ENCODE data around the gene LGALS4. TPM values are rescaled to one million over a fixed set of nuclear protein-coding genes. Genes with fewer than 3 reads are reported as not detected.
"Not testable (repeated sequence)": the region's sequence is repeated elsewhere in the genome, so short reads cannot be mapped to it uniquely, and the experiment has no call there.

Gene LGALS4
- total and polyA plus RNA-seq, 3 experiments from 2014 or later = 0.44 to 1.8 (median 1.2) TPM

- H3K27me3 ChIP-seq (ENCODE audit: insufficient read depth, low read length, poor library complexity, severe bottlenecking); CTCF ChIA-PET; DNase-seq; H3K27me3 Mint-ChIP-seq; H3K36me3 ChIP-seq (ENCODE audit: insufficient read depth, low read length); H3K4me1 Mint-ChIP-seq; H3K9me3 ChIP-seq (ENCODE audit: low read length); H3K27ac Mint-ChIP-seq; H3K27ac ChIP-seq (ENCODE audit: low read depth, low read length); H3K36me3 Mint-ChIP-seq; H3K9me3 Mint-ChIP-seq; H3K4me1 ChIP-seq (ENCODE audit: insufficient read depth, low read length); POLR2A ChIA-PET; H3K4me3 ChIP-seq (ENCODE audit: low read length): not testable (repeated sequence)
- H3K4me3 Mint-ChIP-seq = peak overlapping the region in 1 of 7 donors; percentile 23
Measured at GRCh38 chr19:38807374-38808098, 5.2 kb downstream of the LGALS4 start.

DNA sequence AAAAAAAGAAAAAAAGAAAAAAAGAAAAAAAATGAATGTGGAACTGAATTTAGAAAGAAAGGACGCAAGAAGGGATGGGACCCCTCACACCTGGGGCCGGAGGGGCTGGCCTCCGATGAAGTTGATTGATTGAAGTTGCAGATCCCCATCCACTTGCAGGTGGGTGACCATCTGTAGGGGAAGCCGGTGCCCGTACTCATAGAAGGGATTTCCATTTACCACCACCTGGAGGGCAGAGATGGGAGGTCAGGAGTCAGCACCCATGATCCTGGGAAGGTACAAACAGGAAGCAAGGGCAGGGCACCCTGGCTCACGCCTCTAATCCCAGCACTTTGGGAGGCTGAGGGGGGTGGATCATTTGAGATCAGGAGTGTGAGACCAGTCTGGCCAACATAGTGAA lies 6.4 kb downstream of the LGALS4 start:
- POLR2A ChIA-PET = no interaction called here
- Histone ChIP-seq H3K9me3 (ENCODE audit: low read length) (no peaks in the 10 kb centered on the region), H3K4me3 (ENCODE audit: low read length) (no peak overlapping the region), H3K36me3 (ENCODE audit: insufficient read depth, low read length) (no peaks in the 10 kb centered on the region), H3K27ac (ENCODE audit: low read depth, low read length) (no peak overlapping the region), H3K27me3 (ENCODE audit: insufficient read depth, low read length, poor library complexity, severe bottlenecking) (no peaks in the 10 kb centered on the region), H3K4me1 (ENCODE audit: insufficient read depth, low read length) (peaks cover 3% of the 10 kb centered on the region)
- peaks cover 3 to 7% (median 5%) of the 10 kb centered on the region in 3 donors for H3K4me1 Mint-ChIP-seq
- CTCF ChIA-PET = no interaction called here
- no peak overlapping the region for H3K4me3 Mint-ChIP-seq
- H3K36me3 Mint-ChIP-seq = peaks cover 0 to 6% (median 0%) of the 10 kb centered on the region in 3 donors
- no peaks in the 10 kb centered on the region for H3K9me3 Mint-ChIP-seq
- H3K27ac Mint-ChIP-seq = no peak overlapping the region
- DNase-seq = no peak
- H3K27me3 Mint-ChIP-seq = no peaks in the 10 kb centered on the region

- Mint-ChIP-seq H3K27me3 (no peaks in the 10 kb centered on the region), H3K27ac (peak overlapping the region in 4 of 8 donors; percentile 2 to 82 (median 54)), H3K36me3 (peaks cover 0 to 6% (median 0%) of the 10 kb centered on the region in 3 donors), H3K4me3 (no peak overlapping the region), H3K4me1 (peaks cover 3 to 7% (median 5%) of the 10 kb centered on the region in 3 donors), H3K9me3 (no peaks in the 10 kb centered on the region)
- Histone ChIP-seq H3K4me3 (ENCODE audit: low read length) (no peak overlapping the region), H3K27me3 (ENCODE audit: insufficient read depth, low read length, poor library complexity, severe bottlenecking) (no peaks in the 10 kb centered on the region), H3K4me1 (ENCODE audit: insufficient read depth, low read length) (peaks cover 3% of the 10 kb centered on the region), H3K9me3 (ENCODE audit: low read length) (no peaks in the 10 kb centered on the region), H3K36me3 (ENCODE audit: insufficient read depth, low read length) (no peaks in the 10 kb centered on the region), H3K27ac (ENCODE audit: low read depth, low read length) (no peak overlapping the region)
- POLR2A ChIA-PET = interaction anchor here (0.7 kb wide), 1 partner anchor 97 kb away, joined by 5 read pairs; no protein-coding TSS in a partner anchor
- CTCF ChIA-PET = interaction anchor here (0.6 kb wide), 1 partner anchor 22 kb away, joined by 4 read pairs; no protein-coding TSS in a partner anchor
- no peak for DNase-seq
Measured at GRCh38 chr19:38805180-38805579, 7.6 kb downstream of the LGALS4 start.

DNA sequence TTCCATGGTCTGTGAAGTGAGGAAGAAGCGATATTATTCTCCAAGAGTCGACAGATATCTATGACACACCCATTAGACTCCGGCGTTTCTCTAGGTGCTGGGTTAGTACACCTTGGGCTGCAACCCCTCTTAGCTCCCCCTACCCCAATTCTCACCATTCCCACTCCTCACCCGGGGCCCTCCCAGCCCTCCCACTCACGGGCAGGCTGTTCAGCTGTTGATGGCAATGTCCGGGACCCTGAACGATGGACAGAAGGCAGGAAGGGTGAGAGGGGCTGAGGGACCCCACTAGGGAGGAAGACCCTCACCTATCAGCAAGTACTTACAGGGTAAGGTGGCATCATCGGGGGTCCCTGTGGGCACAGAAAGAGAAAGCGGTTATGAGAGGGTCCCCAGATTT lies 9.2 kb downstream of the LGALS4 start:
- H3K36me3 Mint-ChIP-seq = peaks cover 0 to 6% (median 0%) of the 10 kb centered on the region in 3 donors
- CTCF ChIA-PET = no interaction called here
- peaks cover 3 to 7% (median 5%) of the 10 kb centered on the region in 3 donors for H3K4me1 Mint-ChIP-seq
- H3K27ac Mint-ChIP-seq = no peak overlapping the region
- no peaks in the 10 kb centered on the region for H3K9me3 Mint-ChIP-seq
- no peak for DNase-seq
- H3K27me3 ChIP-seq (ENCODE audit: insufficient read depth, low read length, poor library complexity, severe bottlenecking) = no peaks in the 10 kb centered on the region
- no peaks in the 10 kb centered on the region for H3K9me3 ChIP-seq (ENCODE audit: low read length)
- no peak overlapping the region for H3K27ac ChIP-seq (ENCODE audit: low read depth, low read length)
- no peak overlapping the region for H3K4me3 ChIP-seq (ENCODE audit: low read length)
- no peaks in the 10 kb centered on the region for H3K27me3 Mint-ChIP-seq
- POLR2A ChIA-PET = no interaction called here
- peaks cover 3% of the 10 kb centered on the region for H3K4me1 ChIP-seq (ENCODE audit: insufficient read depth, low read length)
- H3K4me3 Mint-ChIP-seq = no peak overlapping the region
- H3K36me3 ChIP-seq (ENCODE audit: insufficient read depth, low read length) = no peaks in the 10 kb centered on the region

DNA sequence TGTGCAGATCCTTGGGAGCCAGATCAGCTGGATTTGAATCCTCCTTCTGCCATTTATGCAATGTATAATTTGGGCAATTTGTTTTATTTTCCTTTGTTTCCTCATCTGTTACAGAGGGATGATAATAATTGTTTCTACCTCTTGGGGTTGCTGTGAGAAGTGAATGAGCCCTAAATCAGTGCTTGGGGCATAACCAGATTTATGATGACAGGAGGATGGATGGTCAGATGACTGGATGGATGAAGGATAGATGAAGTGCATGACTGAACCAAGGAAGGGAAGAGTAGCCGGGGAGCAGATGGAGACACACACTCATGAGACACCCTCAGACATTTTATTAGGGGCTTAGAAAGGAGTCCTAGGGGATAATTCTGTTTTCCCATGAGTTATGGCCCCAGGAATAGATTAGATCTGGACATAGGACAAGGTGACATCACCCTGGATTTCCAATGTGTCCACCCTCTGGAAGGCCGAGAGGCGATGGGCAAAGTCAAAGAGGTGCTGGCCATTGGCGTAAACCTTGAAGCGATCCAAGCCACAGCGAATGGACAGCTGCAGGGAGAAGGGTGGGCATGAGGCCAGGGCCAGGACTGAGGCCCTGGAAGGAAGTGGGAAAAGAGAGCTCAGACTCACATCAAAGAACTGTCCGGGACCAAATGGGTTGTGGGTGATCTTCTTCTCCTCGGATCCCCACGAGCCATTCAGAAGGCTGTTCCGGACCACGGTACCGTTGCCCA lies 11.2 kb downstream of the LGALS4 start:
- Histone ChIP-seq H3K4me3 (ENCODE audit: low read length) (no peak overlapping the region), H3K27ac (ENCODE audit: low read depth, low read length) (no peak overlapping the region), H3K36me3 (ENCODE audit: insufficient read depth, low read length) (no peaks in the 10 kb centered on the region), H3K27me3 (ENCODE audit: insufficient read depth, low read length, poor library complexity, severe bottlenecking) (no peaks in the 10 kb centered on the region), H3K9me3 (ENCODE audit: low read length) (no peaks in the 10 kb centered on the region), H3K4me1 (ENCODE audit: insufficient read depth, low read length) (peaks cover 3% of the 10 kb centered on the region)
- Mint-ChIP-seq H3K9me3 (no peaks in the 10 kb centered on the region), H3K4me1 (peaks cover 3 to 7% (median 5%) of the 10 kb centered on the region in 3 donors), H3K27me3 (no peaks in the 10 kb centered on the region), H3K27ac (no peak overlapping the region), H3K4me3 (no peak overlapping the region), H3K36me3 (peaks cover 0 to 6% (median 0%) of the 10 kb centered on the region in 3 donors)
- DNase-seq = no peak
- ChIA-PET POLR2A (interaction anchor here (0.6 kb wide), 1 partner anchor 62 kb away, joined by 3 read pairs; no protein-coding TSS in a partner anchor), CTCF (interaction anchor here (1.8 kb wide), 1 partner anchor 86 kb away, joined by 5 read pairs; no protein-coding TSS in a partner anchor)

DNA sequence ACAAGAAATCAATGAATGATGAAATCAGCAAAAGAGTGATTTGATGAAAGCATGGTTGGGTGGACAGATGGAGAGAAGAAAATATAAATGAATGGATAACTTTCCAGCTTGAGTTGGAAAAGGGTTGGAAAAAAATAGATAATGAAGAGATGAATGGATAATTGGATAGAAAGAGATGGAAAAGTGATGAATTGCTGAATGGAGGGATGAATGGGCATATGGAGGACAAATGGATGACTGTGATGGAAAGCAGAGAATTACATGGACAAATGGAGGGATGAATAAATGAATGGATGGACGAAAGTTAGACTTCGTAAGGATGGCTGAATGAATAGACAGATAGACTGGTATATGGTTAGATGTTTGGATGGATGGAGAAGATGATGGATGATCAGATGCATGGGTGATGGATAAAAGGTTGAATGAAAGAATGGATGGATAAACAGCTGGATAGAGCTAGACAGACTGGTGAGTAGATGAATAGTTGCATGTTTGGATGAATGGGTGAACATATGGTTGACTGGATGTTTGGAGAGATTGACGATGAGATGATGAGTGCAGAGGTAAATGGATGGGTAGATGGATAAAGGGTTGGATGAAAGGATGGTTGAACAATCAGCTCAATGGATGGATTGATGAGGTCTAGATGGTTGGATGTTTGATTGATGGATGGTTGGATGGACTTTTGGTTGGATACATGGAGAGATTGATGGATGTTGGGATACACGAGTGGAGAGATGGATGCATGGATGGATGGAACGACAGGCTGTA lies 12.0 kb downstream of the LGALS4 start:
- H3K27ac ChIP-seq (ENCODE audit: low read depth, low read length) = no peak overlapping the region
- POLR2A ChIA-PET = no interaction called here
- H3K4me3 ChIP-seq (ENCODE audit: low read length) = no peak overlapping the region
- H3K4me1 ChIP-seq (ENCODE audit: insufficient read depth, low read length) = peaks cover 3% of the 10 kb centered on the region
- DNase-seq = no peak
- Mint-ChIP-seq H3K27ac (no peak overlapping the region), H3K4me3 (no peak overlapping the region), H3K4me1 (peaks cover 3 to 7% (median 5%) of the 10 kb centered on the region in 3 donors), H3K27me3 (no peaks in the 10 kb centered on the region), H3K9me3 (no peaks in the 10 kb centered on the region), H3K36me3 (peaks cover 0 to 5% (median 0%) of the 10 kb centered on the region in 3 donors)
- H3K9me3 ChIP-seq (ENCODE audit: low read length) = no peaks in the 10 kb centered on the region
- CTCF ChIA-PET = no interaction called here
- H3K27me3 ChIP-seq (ENCODE audit: insufficient read depth, low read length, poor library complexity, severe bottlenecking) = no peaks in the 10 kb centered on the region
- H3K36me3 ChIP-seq (ENCODE audit: insufficient read depth, low read length) = no peaks in the 10 kb centered on the region

- POLR2A ChIA-PET = interaction anchor here (0.9 kb wide), 1 partner anchor 33 kb away, joined by 5 read pairs; the partner anchor contains the start of gene ECH1
- Mint-ChIP-seq H3K27ac (no peak overlapping the region), H3K4me1 (peaks cover 0 to under 1% (median 0%) of the 10 kb centered on the region in 3 donors), H3K9me3 (no peaks in the 10 kb centered on the region), H3K4me3 (no peak overlapping the region), H3K36me3 (peaks cover 0 to 4% (median 0%) of the 10 kb centered on the region in 3 donors), H3K27me3 (no peaks in the 10 kb centered on the region)
- Histone ChIP-seq H3K27ac (ENCODE audit: low read depth, low read length) (no peak overlapping the region), H3K4me1 (ENCODE audit: insufficient read depth, low read length) (no peaks in the 10 kb centered on the region), H3K36me3 (ENCODE audit: insufficient read depth, low read length) (no peaks in the 10 kb centered on the region), H3K4me3 (ENCODE audit: low read length) (no peak overlapping the region), H3K27me3 (ENCODE audit: insufficient read depth, low read length, poor library complexity, severe bottlenecking) (no peaks in the 10 kb centered on the region), H3K9me3 (ENCODE audit: low read length) (no peaks in the 10 kb centered on the region)
- CTCF ChIA-PET = interaction anchor here (1.2 kb wide), 1 partner anchor 9 kb away, joined by 3 read pairs; no protein-coding TSS in a partner anchor
- DNase-seq = no peak
Measured at GRCh38 chr19:38799104-38799503, 13.6 kb downstream of the LGALS4 start.

Data from CD8-positive, alpha-beta memory T cell (primary cell).